Activated CD8-positive, alpha-beta memory T cell treated with anti-CD3 and anti-CD28 coated beads, Interleukin-2, amount 50 U/mL, for 4 hours (primary cell): Measurements from ENCODE around the gene RPS6KA2.

Experiments used
- DNase-seq: peaks from one replicate; pipeline ENCODE4 v3.0.0-alpha.2; 2020

The RPS6KA2 gene

GRCh38 chr6:166627033-166627874, at the start of gene RPS6KA2:
Gene RPS6KA2 (minus strand): TSS chr6:166627251. CDS start chr6:166627019, 232 bp downstream.
- DNase-seq: peak; percentile 100

GRCh38 chr6:166676270-166676860, 49.3 kb upstream of the RPS6KA2 start:
- DNase-seq: no peak

DNA sequence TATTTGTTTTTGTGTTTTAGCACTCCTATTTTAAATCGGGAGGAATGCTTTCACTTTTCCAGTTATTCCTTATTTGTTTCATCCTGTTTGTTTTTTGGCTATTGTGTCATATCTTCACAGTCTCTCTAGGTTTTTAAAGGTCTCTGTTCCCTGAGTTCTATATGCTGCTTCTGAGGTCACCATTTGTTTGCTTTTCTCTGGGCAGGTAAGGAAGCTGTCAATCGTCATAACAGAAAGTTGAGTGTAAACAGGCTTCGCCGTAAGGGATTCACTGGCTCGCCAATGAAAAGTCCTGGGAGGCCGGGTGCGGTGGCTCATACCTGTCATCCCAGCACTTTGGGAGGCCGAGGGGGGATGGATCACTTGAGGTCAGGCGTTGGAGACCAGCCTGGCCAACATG, 48.7 kb upstream of the RPS6KA2 start:
- no peak for DNase-seq

DNA sequence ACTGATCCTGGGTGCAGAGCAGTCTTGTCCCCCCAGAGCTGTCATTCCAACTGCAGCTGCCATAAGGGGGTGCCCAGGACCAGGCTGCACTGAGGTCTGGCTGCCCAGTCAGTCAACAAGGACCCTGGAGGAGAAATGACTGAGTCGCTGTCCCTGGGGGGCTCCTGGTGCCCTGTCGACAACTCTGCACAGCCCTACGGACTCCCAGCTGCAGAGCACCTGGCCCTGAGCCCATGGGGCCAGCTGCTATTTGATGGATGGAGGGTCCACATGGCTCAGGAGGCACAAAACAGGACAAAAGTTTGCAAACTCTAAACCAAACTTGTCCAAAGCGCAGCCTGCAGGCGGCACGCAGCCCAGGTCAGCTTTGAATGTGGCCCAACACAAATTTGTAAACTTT, 46.3 kb upstream of the RPS6KA2 start:
- DNase-seq: no peak

DNA sequence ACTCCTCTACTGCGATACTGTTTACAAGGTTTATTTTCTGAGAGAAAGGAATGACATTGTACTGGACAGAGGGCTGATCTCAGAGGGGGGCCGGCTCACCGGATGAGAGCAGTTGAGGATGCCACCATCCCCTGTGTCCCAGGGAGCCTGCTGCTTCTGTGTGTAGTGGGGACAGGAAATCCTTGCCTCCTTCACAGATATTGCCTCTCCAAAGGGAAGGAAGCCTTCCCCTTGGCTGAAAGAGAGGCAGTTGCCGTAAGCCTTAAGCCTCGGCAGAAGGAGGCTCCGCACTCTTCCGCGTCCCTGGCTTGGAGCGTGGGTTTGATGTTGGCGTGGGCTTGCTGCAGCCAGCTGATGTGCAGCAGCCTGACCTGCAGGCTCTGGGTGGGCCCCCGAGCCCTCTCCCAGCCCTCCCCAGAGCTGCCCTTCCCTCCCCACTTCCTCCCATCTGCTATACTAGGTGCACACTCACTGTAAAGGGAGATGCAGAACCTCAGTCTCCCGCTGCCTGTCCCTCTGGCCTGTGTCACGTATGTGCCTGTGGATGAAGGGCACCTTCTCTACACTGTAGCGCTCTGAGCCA, 45.7 kb upstream of the RPS6KA2 start:
- DNase-seq: no peak

- DNase-seq: no peak
Measured at GRCh38 chr6:166672146-166672545, 45.1 kb upstream of the RPS6KA2 start.

DNA sequence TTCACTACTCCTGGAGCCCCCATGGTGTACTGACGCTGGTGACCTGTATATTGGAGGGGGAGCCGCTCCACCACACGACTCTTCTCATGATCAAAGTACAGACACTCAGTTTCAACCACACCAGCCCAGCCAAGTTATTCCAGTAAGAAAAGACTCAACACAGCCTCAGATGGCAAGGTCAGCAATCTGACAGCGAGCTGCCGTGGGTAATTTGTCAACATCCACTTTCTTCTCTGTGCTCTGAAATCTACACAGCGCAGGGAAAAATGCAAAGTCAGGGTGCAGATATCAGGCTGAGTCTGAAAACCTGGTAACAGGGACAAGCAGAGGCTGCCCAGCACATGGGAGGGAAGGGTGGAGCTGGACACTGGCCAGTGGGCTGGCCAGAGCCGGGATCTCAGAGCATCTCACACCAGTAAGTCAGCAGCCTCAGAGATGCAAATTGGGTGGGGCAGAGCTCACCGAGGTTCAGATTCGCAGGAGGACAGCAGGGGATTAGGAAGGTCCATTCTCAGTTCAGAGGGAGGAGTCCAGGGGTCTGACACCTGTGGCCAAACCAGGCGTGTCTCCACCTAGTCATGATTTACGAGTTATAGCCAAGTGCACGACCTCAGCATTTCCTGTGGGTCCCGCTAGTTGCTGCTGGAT, 44.5 kb upstream of the RPS6KA2 start:
- no peak for DNase-seq

DNA sequence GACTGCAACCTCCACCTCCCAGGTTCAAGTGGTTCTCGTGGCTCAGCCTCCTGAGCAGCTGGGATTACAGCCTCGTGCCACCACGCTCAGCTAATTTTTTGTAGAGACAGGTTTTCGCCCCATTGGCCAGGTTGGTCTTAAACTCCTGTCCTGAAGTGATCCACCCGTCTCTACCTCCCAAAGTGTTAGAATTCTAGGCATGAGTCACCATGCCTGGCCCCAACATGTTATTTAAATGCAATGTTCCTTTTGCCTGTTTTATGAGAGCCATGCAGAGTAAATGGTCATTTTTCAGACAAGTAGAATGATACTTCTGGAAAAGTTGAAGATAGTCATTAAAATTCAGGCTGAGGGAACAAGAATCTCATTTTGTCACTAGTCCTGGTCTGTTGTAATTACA, 43.8 kb upstream of the RPS6KA2 start:
- DNase-seq: no peak

- no peak for DNase-seq
Measured at GRCh38 chr6:166670013-166670412, 43.0 kb upstream of the RPS6KA2 start.

DNA sequence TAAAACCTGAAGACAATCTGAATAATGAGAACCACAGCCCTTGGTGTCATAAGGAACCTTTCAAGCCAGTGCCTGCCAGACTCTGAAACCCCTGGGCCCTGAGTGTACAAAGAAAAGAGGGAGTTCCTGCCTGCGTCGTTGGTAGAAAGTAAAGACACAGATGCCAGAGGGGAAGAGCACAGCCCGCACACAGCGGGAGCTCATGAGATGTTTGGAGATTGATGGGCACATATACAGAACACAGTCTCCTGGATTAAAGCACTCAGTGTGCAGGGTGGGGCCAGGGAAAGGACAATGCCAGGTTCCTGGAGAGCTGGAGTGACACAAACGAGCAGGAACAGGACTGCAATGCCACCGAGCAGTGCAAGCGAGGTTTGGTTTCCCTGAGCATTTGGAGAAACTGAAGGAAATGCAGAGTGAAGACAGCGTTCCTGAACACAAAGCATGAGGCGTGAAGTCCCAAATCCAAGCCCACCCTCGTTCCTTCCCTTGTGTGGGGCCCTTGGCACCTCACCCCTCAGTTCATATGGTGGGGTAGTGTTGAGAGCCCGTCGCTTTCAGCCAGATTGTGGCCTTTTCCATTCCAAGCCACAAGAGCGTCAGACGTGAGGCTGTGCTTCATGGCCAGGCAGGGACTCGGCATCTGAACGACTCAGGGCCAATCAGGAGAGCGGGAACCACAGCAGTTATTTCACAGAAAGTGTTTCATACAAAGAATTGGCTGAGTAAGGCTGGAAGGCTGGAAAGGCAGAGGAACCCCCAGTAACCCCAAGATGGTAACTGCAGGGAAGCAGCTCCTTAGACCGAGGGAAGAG, 41.0 kb upstream of the RPS6KA2 start:
- DNase-seq: no peak

DNA sequence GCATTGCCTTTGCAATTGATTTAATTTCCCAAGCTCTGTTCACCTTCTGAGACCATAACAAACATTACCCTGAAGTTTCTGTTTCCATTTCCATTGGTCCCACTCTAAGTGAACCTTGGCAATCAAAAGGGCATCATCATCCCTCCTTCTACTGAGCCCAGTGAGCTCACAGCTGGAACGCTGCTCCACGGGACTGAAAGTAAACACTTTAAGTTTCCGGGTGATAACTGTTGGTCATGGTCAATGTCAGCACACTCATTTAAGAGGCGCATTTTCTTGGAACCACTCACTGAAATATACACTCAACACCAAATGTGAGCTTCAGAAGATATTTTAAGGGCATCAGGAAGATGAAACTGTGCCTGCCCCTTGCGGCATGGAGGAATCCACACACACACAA, 37.1 kb upstream of the RPS6KA2 start:
- no peak for DNase-seq

GRCh38 chr6:166663568-166663967, 36.5 kb upstream of the RPS6KA2 start:
- no peak for DNase-seq

- DNase-seq: no peak
Measured at GRCh38 chr6:166662690-166663089, 35.6 kb upstream of the RPS6KA2 start.

- no peak for DNase-seq
Measured at GRCh38 chr6:166661327-166662085, 34.5 kb upstream of the RPS6KA2 start.

DNA sequence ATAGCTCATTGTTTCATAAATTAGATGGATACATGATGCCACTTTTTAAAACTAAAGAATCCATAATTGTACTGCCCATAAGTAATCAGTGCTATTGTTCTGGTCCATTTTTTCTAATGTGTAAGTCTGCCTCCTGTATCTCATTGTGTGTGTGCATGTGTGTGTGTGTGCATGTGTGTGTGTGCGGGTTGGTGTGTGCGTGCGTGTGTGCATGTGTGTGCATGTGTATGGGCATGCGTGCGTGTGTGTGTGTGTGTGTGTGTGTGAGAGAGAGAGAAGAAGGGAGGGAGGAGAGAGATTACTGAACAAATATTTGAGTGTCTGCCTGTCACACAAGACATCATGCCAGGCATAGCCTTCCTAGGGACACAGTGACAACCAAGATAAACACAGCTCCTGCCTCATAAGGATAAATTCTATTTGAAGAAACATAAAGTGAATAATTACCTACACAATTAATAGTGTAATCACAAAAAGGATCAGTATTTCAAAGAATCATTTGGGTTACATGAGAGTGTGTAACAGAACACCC, 33.2 kb upstream of the RPS6KA2 start:
- DNase-seq: no peak

GRCh38 chr6:166659581-166659980, 32.5 kb upstream of the RPS6KA2 start:
- no peak for DNase-seq

DNA sequence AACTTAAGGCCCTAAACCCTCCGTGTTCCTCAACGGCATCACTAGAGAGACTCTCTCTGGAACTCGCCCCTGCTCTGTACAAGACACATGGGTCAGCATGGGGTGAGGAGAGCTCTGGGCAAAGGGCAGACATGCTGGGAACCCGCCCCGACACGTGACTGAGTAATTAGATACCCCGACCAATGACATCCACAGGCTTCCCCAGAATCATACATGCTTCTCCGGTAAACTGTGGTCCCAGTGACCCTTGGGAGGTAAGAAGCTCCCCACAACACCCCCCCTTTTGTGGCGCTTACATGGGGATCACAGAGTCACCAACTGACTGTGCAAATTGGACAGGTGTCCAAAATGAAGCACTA, 31.7 kb upstream of the RPS6KA2 start:
- DNase-seq: no peak

GRCh38 chr6:166658115-166658791, 31.2 kb upstream of the RPS6KA2 start:
- no peak for DNase-seq

GRCh38 chr6:166657531-166657930, 30.5 kb upstream of the RPS6KA2 start:
- no peak for DNase-seq

- no peak for DNase-seq
Measured at GRCh38 chr6:166656230-166657151, 29.4 kb upstream of the RPS6KA2 start.
